Esophagus squamous epithelium (tissue), 5 donors: ENCODE results near the gene CAMKMT. TPM values are rescaled to one million over a fixed set of nuclear protein-coding genes. Genes with fewer than 3 reads are reported as not detected.
A peak's percentile ranks its signal among the peaks of the same experiment; 100 is the strongest.

Experiments used
- DNase-seq: peaks from one replicate; lab custom pipeline; 2025; lab: John Stamatoyannopoulos, UW
- H3K27ac ChIP-seq, 4 donors: fragments of 200-600 bp; sonication (generic); one replicate each; pipeline ENCODE4 v1.5.1; 2016 to 2019; ENCODE audit warnings: mild to moderate bottlenecking in 1 of 4
- H3K27me3 ChIP-seq, 4 donors: fragments of 200-600 bp; sonication (generic); 1 replicate in 3 of 4; 2 replicates in 1 of 4; pipeline versions ENCODE4 v1.5.1 to v1.6.0; 2017 to 2021; ENCODE audit warnings: antibody characterized with exemption in 1 of 4
- H3K36me3 ChIP-seq, 3 donors: fragments of 200-600 bp; sonication (generic); one replicate each; pipeline ENCODE4 v1.5.1; 2016 to 2019
- H3K4me1 ChIP-seq, 3 donors: fragments of 200-600 bp; sonication (generic); one replicate each; pipeline ENCODE4 v1.5.1; 2017 to 2019
- H3K4me3 ChIP-seq, 4 donors: fragments of 200-600 bp; sonication (generic); 1 replicate in 3 of 4; 2 replicates in 1 of 4; pipeline ENCODE4 v1.5.1; 2016 to 2019; ENCODE audit warnings: mild to moderate bottlenecking in 2 of 4, moderate library complexity in 1 of 4
- H3K9me3 ChIP-seq, 3 donors: fragments of 200-600 bp; sonication (generic); one replicate each; pipeline ENCODE4 v1.5.1; 2016 to 2019
- POLR2A ChIP-seq, 4 donors: fragments of 450-650 bp; IDR thresholded peaks; one replicate each; pipeline ENCODE4 v1.6.1; 2017; ENCODE audit warnings: antibody characterized with exemption in 4 of 4, mild to moderate bottlenecking in 4 of 4, moderate library complexity in 3 of 4
- WGBS, 2 donors: methylation state at CpG; one replicate each; pipeline ENCODE4 v1.1.5; 2018; 5-methylcytosine and 5-hydroxymethylcytosine counted together
- intact Hi-C: fragments of 100-400 bp; cut with DNase I; formaldehyde crosslinking; loops from one replicate; pipeline ENCODE4 v1.15.0; 2022
- total RNA-seq, 4 donors: library from RNA; depleted of rRNA; stranded (reverse); fragments of >200 nt; gene quantifications; one replicate each; pipeline ENCODE4 v1.1.0, GENCODE V29; 2016
- TF ChIP-seq, protein P1 (sequence below), 6 experiments: fragments of 450-650 bp in 4 of 6; fragments of 200-600 bp in 2 of 6; sonication (generic) in 2 of 6; IDR thresholded peaks; one replicate each; pipeline ENCODE4 v1.5.1; 2016 to 2019; ENCODE audit warnings: antibody characterized with exemption in 6 of 6, mild to moderate bottlenecking in 4 of 6, moderate library complexity in 4 of 6
- donor health status: DM: yes; HTN: yes; CAD: no.

Gene CAMKMT
- total RNA-seq, 4 donors from 2014 or later = 5.7 to 14.4 (median 10.6) TPM

DNA sequence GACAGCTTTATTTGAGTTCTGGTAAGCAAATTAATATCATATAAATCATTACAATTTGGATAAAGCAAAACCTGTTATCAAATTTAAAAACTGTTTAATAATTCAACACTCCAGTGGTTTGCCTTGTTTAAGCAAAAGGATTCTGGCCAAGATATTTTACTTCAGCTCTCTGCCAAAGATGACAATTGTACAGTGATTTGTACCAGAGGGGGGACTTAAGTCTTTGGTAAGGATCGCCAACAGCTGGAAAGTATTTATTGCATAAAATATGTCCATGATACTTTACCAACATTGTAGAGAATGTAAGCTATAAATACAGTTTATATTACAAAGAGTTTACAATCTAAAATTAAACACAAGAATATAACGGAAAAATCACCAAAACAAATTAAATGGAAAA, 14.2 kb upstream of the CAMKMT start:
- Histone ChIP-seq H3K36me3 (peaks cover 0 to 39% (median 0%) of the 10 kb centered on the region in 3 donors), H3K4me3 (no peak overlapping the region), H3K4me1 (peaks cover 3 to 27% (median 3%) of the 10 kb centered on the region in 3 donors), H3K9me3 (no peaks in the 10 kb centered on the region), H3K27ac (no peak overlapping the region), H3K27me3 (no peaks in the 10 kb centered on the region)
- TF ChIP-seq POLR2A (IDR thresholded peaks at IDR 0.05) = no peak
- no peak for DNase-seq
- 68 to 83% methylated on average over 2 of the region's 2 CpGs for WGBS, 2 donors
- intact Hi-C loops = no loop called here

DNA sequence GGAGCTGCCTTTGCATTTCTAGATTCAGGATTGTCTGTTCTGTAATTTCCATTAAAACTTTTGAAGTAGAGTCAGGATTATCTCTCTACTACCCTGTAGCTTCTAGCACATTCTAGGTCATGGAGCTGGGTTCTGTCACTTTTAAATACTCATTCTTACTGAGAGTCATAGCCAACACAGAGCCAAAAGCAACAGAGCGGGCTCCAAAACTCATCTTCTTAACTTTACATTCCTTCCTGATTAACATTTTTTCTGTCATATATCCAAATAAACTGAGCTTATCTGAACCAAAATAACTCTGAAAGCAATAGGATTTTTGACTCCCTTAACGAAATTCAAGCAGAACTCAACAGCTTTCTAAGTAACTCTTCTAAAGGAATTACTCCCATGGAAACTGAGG, 13.3 kb upstream of the CAMKMT start:
- peak overlapping the region in 3 of 4 donors; percentile 14 to 39 (median 26) for H3K27ac ChIP-seq
- DNase-seq = no peak
- 66 to 68% methylated on average over 2 of the region's 2 CpGs for WGBS, 2 donors

DNA sequence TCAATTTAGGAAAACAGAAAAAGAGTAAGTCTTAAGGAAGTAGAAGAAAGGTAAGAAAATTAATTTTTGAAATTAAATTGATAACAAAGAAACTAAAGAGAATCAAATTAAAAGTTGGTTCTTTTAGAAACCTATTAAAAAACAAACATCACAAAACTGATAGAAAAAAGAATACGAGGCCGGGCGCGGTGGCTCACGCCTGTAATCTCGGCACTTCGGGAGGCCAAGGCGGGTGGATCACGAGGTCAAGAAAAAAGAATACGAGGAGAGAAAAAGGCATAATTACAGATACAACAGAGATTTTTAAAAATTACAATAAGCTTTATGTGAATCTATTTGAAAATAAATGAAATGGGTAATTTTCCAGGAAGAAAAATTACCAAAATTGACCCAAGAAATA, 12.2 kb upstream of the CAMKMT start:
- WGBS, 2 donors = 93 to 95% methylated on average over 10 of the region's 10 CpGs
- H3K27ac ChIP-seq = no peak overlapping the region
- no peaks in the 10 kb centered on the region for H3K9me3 ChIP-seq
- no peak for TF ChIP-seq POLR2A (IDR thresholded peaks at IDR 0.05)
- TF ChIP-seq, protein P1, sequence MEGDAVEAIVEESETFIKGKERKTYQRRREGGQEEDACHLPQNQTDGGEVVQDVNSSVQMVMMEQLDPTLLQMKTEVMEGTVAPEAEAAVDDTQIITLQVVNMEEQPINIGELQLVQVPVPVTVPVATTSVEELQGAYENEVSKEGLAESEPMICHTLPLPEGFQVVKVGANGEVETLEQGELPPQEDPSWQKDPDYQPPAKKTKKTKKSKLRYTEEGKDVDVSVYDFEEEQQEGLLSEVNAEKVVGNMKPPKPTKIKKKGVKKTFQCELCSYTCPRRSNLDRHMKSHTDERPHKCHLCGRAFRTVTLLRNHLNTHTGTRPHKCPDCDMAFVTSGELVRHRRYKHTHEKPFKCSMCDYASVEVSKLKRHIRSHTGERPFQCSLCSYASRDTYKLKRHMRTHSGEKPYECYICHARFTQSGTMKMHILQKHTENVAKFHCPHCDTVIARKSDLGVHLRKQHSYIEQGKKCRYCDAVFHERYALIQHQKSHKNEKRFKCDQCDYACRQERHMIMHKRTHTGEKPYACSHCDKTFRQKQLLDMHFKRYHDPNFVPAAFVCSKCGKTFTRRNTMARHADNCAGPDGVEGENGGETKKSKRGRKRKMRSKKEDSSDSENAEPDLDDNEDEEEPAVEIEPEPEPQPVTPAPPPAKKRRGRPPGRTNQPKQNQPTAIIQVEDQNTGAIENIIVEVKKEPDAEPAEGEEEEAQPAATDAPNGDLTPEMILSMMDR (IDR thresholded peaks at IDR 0.05) = no peak
- no peak overlapping the region for H3K4me3 ChIP-seq
- H3K4me1 ChIP-seq = peaks cover 3 to 27% (median 3%) of the 10 kb centered on the region in 3 donors
- DNase-seq = no peak
- intact Hi-C loops = no loop called here
- peaks cover 0 to 23% (median 0%) of the 10 kb centered on the region in 3 donors for H3K36me3 ChIP-seq
- no peaks in the 10 kb centered on the region for H3K27me3 ChIP-seq

More for the DNA sequence above, 13.3 kb upstream of the CAMKMT start:
- no peak for TF ChIP-seq POLR2A (IDR thresholded peaks at IDR 0.05)
- TF ChIP-seq, protein P1 (IDR thresholded peaks at IDR 0.05) = no peak
- Histone ChIP-seq H3K36me3 (peaks cover 0 to 34% (median 0%) of the 10 kb centered on the region in 3 donors), H3K9me3 (no peaks in the 10 kb centered on the region), H3K4me1 (peaks cover 3 to 27% (median 3%) of the 10 kb centered on the region in 3 donors), H3K27me3 (no peaks in the 10 kb centered on the region), H3K4me3 (no peak overlapping the region)
- intact Hi-C loops = no loop called here

DNA sequence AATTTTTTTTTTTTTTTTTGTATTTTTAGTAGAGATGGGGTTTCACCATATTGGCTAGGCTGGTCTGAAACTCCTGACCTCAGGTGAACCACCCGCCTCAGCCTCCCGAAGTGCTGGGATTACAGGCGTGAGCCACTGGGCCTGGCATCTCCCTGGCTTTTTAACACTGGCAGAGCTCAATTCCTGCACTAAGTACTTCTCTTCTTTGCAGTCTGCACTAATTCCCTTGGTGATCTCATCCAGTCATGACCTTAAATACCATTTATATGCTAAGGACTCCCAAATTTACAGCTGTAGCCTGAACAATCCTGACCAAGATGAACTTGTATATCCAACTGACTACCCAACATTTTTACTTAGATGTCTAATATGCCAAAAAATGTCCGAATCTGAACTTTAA, 10.7 kb upstream of the CAMKMT start:
- TF ChIP-seq, protein P1 (IDR thresholded peaks at IDR 0.05) = no peak
- no peak for TF ChIP-seq POLR2A (IDR thresholded peaks at IDR 0.05)
- intact Hi-C loops = no loop called here
- H3K4me1 ChIP-seq = peaks cover 3 to 27% (median 3%) of the 10 kb centered on the region in 3 donors
- H3K4me3 ChIP-seq = no peak overlapping the region
- no peaks in the 10 kb centered on the region for H3K27me3 ChIP-seq
- peak overlapping the region in 2 of 4 donors; percentile 45 to 50 for H3K27ac ChIP-seq
- DNase-seq = no peak
- H3K9me3 ChIP-seq = no peaks in the 10 kb centered on the region
- H3K36me3 ChIP-seq = peaks cover 0 to 8% (median 0%) of the 10 kb centered on the region in 3 donors
- WGBS, 2 donors = 84 to 85% methylated on average over 4 of the region's 4 CpGs

DNA sequence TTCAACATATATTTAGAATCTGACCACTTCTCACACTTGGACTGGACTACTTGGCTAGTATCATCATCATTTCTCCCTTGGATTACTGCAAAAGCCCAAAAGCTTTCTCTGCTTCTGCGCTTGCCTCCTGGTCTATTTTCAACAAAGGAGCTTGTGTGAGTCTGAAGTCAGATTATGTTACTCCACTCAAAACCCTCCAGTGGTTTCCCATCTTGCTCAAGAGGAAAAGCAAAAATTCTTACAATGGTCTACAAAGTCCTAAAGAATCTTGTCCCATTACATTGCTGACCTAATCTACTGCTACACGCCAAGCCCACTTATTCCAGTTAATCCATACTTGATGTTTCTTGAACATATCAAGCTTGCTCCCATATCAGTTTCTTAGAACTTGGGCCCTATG, 10.1 kb upstream of the CAMKMT start:
- H3K9me3 ChIP-seq = no peaks in the 10 kb centered on the region
- H3K27me3 ChIP-seq = no peaks in the 10 kb centered on the region
- no peak overlapping the region for H3K4me3 ChIP-seq
- WGBS, 2 donors = 79 to 81% methylated on average over 2 of the region's 2 CpGs
- DNase-seq = no peak
- TF ChIP-seq, protein P1 (IDR thresholded peaks at IDR 0.05) = no peak
- TF ChIP-seq POLR2A (IDR thresholded peaks at IDR 0.05) = no peak
- H3K4me1 ChIP-seq = peaks cover 3 to 27% (median 3%) of the 10 kb centered on the region in 3 donors
- H3K36me3 ChIP-seq = peaks cover 0 to 12% (median 0%) of the 10 kb centered on the region in 3 donors
- peak overlapping the region in 1 of 4 donors; percentile 50 for H3K27ac ChIP-seq
- intact Hi-C loops = no loop called here
